Skeletal muscle cell (primary cell): ENCODE results near the gene FIG4.
A peak's percentile ranks its signal among the peaks of the same experiment; 100 is the strongest.
"Not testable (repeated sequence)": the region's sequence is repeated elsewhere in the genome, so short reads cannot be mapped to it uniquely, and the experiment has no call there.

ENCODE experiments used
- DNase-seq: peaks from one replicate; pipeline ENCODE4 v3.0.0-alpha.2; 2010; ENCODE audit warnings: low read depth
- H3K4me3 ChIP-seq: 2 replicates; pipeline ENCODE4 v1.5.1; 2011; ENCODE audit warnings: low read depth, mild to moderate bottlenecking, control low read depth, low read length, moderate library complexity

FIG4 gene

GRCh38 chr6:109690737-109691621, at the start of gene FIG4, which contains the start of gene AK9:
TSS of gene FIG4 (plus strand) at chr6:109691296. CDS start at chr6:109691436, 140 bp downstream.
TSS of gene AK9 (minus strand) at chr6:109691202. CDS start at chr6:109675745, 15,457 bp downstream.
- H3K4me3 ChIP-seq: peak within 1 kb of the TSS; percentile 94

GRCh38 chr6:109644131-109644530, 47.0 kb upstream of the FIG4 start:
- H3K4me3 ChIP-seq: no peak overlapping the region
- DNase-seq: no peak

More at GRCh38 chr6:109690737-109691621, at the start of gene FIG4, which contains the start of gene AK9:
- peak; percentile 65 for DNase-seq

- DNase-seq: no peak
- H3K4me3 ChIP-seq: no peak overlapping the region
Measured at GRCh38 chr6:109653264-109653663, 37.8 kb upstream of the FIG4 start.

GRCh38 chr6:109655761-109656262, 35.3 kb upstream of the FIG4 start:
- no peak for DNase-seq
- no peak overlapping the region for H3K4me3 ChIP-seq

- DNase-seq: no peak
- H3K4me3 ChIP-seq: no peak overlapping the region
Measured at GRCh38 chr6:109660526-109661320, 30.4 kb upstream of the FIG4 start.

GRCh38 chr6:109662192-109662591, 28.9 kb upstream of the FIG4 start:
- H3K4me3 ChIP-seq: no peak overlapping the region
- no peak for DNase-seq

GRCh38 chr6:109669811-109670210, 21.3 kb upstream of the FIG4 start:
- no peak overlapping the region for H3K4me3 ChIP-seq
- no peak for DNase-seq

- H3K4me3 ChIP-seq: no peak overlapping the region
- no peak for DNase-seq
Measured at GRCh38 chr6:109671733-109672132, 19.4 kb upstream of the FIG4 start.

DNA sequence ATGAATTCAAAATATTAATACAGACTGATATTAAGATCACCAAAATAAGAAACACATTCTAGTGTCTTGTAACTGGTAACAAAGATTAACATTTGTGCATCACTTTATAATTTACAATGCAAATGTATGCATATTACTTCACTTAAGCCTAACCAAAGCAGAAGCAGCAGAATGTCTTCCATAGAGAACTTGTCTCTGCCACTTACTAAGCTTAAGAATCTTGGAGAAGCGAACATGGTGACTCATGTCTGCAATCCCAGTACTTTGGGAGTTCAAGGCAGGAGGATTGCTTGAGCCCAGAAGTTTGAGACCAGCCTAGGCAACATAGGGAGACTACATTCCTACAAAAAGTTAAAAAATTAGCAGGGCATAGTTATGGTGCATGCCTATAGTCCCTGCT, 18.9 kb upstream of the FIG4 start:
- DNase-seq: no peak
- no peak overlapping the region for H3K4me3 ChIP-seq

DNA sequence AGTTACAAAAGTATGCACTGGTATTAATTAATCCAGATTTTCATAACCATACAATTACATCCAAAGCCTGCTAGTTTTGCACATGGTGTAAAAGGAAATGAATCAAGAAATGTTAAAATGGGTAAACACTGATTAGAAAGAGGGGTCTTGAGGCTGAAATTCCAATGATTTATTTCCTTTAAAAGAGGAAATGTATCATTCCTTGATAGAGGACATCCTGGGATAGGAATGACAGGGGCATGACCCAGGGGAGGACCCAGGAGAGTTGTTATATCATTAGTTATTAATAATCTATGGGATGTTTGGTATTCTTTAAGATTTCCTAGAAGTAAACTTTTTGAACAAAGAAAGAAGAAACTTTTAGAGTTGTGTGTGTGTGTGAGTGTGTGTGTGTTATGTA, 18.3 kb upstream of the FIG4 start:
- DNase-seq: no peak

DNA sequence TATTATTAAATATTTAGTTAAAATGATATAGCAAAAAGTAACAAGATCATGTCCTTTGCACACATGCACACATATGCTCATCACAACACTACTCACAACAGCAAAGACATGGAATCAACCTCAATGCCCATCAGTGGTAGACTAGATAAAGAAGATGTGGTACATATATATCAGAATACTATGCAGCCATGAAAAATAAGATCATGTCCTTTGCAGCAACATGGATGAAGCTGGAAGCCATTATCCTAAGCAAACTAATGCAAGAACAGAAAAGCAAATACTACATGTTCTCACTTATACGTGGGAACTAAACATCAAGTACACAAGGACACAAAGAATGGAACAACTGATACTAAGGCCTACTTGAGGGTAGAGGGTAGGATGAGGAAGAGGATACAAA, 14.4 kb upstream of the FIG4 start:
- H3K4me3 ChIP-seq: no peak overlapping the region
- DNase-seq: no peak

More for the DNA sequence above, 18.3 kb upstream of the FIG4 start:
- no peak overlapping the region for H3K4me3 ChIP-seq

- no peak overlapping the region for H3K4me3 ChIP-seq
- DNase-seq: no peak
Measured at GRCh38 chr6:109678240-109678639, 12.9 kb upstream of the FIG4 start.

GRCh38 chr6:109678661-109679505, 12.2 kb upstream of the FIG4 start:
- H3K4me3 ChIP-seq, DNase-seq: not testable (repeated sequence)

- H3K4me3 ChIP-seq: no peak overlapping the region
- DNase-seq: no peak
Measured at GRCh38 chr6:109686566-109687265, 4.4 kb upstream of the FIG4 start.

DNA sequence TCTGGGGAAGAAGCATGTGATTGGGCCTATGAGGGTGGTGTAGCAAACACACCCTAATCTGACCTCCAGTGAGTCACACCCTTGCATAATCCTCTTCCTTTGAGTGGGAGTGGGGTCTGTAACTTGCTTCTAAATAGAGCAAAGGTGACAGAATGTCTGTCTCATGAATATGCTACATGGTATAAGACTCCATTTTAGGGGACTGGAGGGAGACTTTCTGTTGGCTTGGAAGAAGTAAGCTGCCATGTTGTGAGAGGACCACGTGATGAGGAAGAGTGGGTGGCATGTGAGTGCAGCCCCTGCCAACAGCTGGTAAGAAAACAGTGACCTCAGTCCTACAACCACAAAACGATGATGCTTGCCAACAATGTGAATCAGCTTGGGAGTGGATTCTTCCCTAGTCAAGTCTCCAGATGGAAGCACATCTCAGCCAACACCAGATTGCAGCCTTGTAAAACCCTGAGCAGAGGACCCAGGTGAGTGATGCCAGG, 3.8 kb upstream of the FIG4 start:
- no peak overlapping the region for H3K4me3 ChIP-seq
- DNase-seq: peak; percentile 85

- DNase-seq: no peak
- H3K4me3 ChIP-seq: peak overlapping the region; percentile 94
Measured at GRCh38 chr6:109690373-109690736, 741 bp upstream of the FIG4 start.

DNA sequence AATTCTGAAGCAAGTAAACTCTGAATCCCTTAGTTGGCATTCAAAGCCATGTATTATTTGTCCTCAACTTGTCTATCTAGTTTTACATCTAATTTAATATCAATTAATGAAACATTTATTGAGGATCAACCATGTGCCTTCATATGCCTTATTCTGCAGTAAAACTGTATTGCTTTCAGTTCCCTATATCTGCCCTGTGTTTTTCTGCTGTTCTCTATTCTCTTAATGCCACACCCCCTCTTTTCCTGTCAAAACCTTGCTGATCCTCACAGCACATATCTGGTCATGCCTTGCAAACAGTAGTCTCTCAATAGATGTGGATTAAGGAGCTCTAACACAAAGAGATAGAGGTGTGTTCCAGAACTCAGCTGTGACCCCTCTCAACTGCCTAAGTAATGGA, 2.0 kb downstream of the FIG4 start:
- DNase-seq: no peak
- no peak overlapping the region for H3K4me3 ChIP-seq

DNA sequence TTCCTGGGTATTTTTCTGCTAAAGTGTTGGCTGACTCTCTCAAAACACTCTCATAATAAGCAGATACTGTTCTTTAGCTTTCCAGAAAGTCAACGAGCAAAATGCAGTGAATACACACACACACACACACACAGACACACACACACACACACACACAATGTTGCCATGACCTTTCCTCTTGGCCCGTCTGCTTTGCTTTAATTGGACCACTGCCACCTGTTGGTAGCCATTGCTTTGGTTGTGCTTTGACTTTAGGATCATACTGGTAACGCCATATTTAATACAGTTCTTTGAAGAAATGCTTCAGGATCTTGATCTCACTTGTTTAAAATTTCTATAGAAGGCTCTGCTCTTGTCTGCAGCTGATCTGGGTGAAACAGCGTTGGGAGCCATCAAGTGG, 4.4 kb downstream of the FIG4 start:
- DNase-seq: no peak

DNA sequence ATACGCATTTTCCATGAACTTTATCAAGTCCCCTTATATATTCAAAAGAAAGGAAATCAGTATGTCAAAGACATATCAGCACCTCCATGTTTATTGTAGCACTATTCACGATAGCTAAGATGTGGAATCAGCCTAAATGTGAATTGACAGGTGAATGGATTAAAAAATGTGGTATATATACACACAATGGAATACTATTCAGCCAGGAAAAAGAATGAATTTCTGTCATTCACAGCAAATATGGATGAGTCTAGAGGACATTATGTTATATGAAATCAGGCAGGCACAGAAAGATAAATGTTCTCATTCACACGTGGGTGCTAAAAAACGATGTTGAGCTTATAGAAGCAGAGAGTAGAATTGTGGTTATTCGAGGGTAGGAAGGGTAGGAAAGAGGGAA, 5.3 kb downstream of the FIG4 start:
- H3K4me3 ChIP-seq: no peak overlapping the region

More for the DNA sequence above, 4.4 kb downstream of the FIG4 start:
- no peak overlapping the region for H3K4me3 ChIP-seq

More for the DNA sequence above, 5.3 kb downstream of the FIG4 start:
- no peak for DNase-seq
